Nephron (organoid): Measurements from ENCODE around the gene GJA10.

ENCODE experiments used
- H3K27ac Mint-ChIP-seq, 3 experiments: 2 replicates each; pipeline ENCODE4 v1.8.0; 2020; ENCODE audit warnings: mixed read lengths in 3 of 3, mild to moderate bottlenecking in 2 of 3, moderate library complexity in 1 of 3
- H3K27me3 Mint-ChIP-seq: 2 replicates; pipeline ENCODE4 v1.8.0; 2021; ENCODE audit warnings: low read depth, mild to moderate bottlenecking, moderate library complexity, mixed read lengths
- H3K36me3 Mint-ChIP-seq: 2 replicates; pipeline ENCODE4 v1.8.0; 2020; ENCODE audit warnings: low read depth, mixed read lengths
- H3K4me1 Mint-ChIP-seq: 2 replicates; pipeline ENCODE4 v1.8.0; 2020; ENCODE audit warnings: mixed read lengths
- H3K4me3 Mint-ChIP-seq, 3 experiments: 2 replicates each; pipeline ENCODE4 v1.8.0; 2020; ENCODE audit warnings: mild to moderate bottlenecking in 3 of 3, mixed read lengths in 3 of 3, moderate library complexity in 2 of 3
- H3K9me3 Mint-ChIP-seq: 2 replicates; pipeline ENCODE4 v1.8.0; 2020; ENCODE audit warnings: mixed read lengths
- TF ChIP-seq, protein P1 (sequence below), 3 experiments: fragments of 200-600 bp; sonication (generic); IDR thresholded peaks; one replicate each; pipeline ENCODE4 v1.5.0; 2021; ENCODE audit warnings: antibody characterized with exemption in 3 of 3; ENCODE audit not compliant: unreplicated experiment in 3 of 3

GJA10 gene

DNA sequence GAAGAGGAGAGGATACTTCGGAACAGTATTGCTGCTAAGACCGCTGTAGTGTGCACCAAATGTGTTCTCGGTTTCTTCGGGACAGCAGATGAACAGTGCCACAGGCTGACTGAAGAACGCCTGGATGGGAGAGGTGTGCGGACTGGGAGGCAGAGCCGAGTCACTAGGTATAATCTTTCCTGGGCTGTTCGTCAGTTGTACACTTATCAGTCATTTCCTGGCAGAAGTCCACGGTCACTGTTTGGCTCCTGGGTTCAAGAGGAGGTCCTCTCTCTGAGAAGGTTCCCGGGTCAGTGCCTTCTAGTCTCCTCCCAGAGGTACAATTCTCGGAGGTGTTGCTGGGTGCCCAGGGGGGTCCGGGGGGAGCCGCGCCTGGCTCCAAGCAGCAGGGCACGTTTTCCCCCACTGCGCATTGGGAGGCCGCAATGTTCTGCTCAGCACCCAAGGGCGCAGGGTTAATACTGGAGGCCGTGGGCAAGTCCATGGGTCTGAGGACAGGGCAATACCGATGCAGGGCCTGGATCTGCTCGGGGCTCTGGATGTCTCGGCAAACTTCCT is 38.1 kb downstream of the GJA10 start:
- Mint-ChIP-seq H3K4me1 (peaks cover 6% of the 10 kb centered on the region), H3K36me3 (peaks cover 38% of the 10 kb centered on the region), H3K9me3 (no peaks in the 10 kb centered on the region), H3K27me3 (peaks cover 6% of the 10 kb centered on the region), H3K4me3 (no peak overlapping the region), H3K27ac (no peak overlapping the region)
- TF ChIP-seq, protein P1, sequence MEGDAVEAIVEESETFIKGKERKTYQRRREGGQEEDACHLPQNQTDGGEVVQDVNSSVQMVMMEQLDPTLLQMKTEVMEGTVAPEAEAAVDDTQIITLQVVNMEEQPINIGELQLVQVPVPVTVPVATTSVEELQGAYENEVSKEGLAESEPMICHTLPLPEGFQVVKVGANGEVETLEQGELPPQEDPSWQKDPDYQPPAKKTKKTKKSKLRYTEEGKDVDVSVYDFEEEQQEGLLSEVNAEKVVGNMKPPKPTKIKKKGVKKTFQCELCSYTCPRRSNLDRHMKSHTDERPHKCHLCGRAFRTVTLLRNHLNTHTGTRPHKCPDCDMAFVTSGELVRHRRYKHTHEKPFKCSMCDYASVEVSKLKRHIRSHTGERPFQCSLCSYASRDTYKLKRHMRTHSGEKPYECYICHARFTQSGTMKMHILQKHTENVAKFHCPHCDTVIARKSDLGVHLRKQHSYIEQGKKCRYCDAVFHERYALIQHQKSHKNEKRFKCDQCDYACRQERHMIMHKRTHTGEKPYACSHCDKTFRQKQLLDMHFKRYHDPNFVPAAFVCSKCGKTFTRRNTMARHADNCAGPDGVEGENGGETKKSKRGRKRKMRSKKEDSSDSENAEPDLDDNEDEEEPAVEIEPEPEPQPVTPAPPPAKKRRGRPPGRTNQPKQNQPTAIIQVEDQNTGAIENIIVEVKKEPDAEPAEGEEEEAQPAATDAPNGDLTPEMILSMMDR (IDR thresholded peaks at IDR 0.05; ENCODE audit: unreplicated experiment in 3 of 3) = no peak

GRCh38 chr6:89934685-89935366 is 40.6 kb downstream of the GJA10 start:
- no peak overlapping the region for H3K4me3 Mint-ChIP-seq
- peaks cover 6% of the 10 kb centered on the region for H3K27me3 Mint-ChIP-seq
- TF ChIP-seq, protein P1 (IDR thresholded peaks at IDR 0.05; ENCODE audit: unreplicated experiment in 3 of 3) = no peak

DNA sequence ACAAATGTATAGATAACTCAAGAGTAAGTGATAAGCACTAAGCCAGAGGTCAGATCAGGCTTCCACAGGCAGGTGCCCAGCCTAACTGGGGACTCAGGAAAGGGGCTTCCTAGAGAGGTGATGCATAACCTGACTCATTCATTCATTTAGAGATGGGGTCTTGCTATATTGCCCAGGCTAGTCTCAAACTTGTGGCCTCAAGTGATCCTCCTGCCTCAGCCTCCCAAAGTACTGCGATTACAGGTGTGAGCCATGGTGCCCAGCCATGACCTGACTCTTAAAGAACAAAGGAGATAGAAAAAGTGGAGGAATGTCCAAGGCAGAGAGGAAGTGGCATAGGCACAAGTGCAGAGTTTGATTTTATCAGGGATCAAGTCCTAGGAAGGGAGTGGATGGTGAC is 41.9 kb downstream of the GJA10 start:
- Mint-ChIP-seq H3K27ac (no peak overlapping the region), H3K27me3 (peaks cover 6% of the 10 kb centered on the region), H3K4me1 (peaks cover 9% of the 10 kb centered on the region), H3K9me3 (no peaks in the 10 kb centered on the region), H3K4me3 (no peak overlapping the region), H3K36me3 (peaks cover 32% of the 10 kb centered on the region)
- TF ChIP-seq, protein P1 (IDR thresholded peaks at IDR 0.05; ENCODE audit: unreplicated experiment in 3 of 3) = no peak

More at GRCh38 chr6:89934685-89935366, 40.6 kb downstream of the GJA10 start:
- Mint-ChIP-seq H3K36me3 (peaks cover 35% of the 10 kb centered on the region), H3K9me3 (no peaks in the 10 kb centered on the region), H3K4me1 (no peaks in the 10 kb centered on the region), H3K27ac (no peak overlapping the region)

DNA sequence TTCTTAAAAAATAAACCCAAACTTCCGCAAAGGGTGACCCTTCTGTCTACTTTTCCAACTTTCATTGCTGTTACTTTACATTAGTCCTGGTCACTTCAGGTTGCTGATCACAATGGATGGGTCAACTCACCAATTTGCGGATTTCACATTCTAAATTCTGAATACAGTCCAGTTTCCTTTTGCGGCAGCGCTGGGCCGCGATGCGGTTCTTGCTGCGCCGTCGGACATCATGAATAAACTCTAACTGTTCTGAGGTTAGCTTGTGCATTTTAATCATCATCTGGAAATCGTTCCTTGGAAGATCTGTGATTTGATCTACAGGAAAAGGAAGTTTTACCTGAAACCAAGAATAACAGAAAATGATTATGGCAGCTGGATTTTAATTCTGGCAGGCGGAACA is 43.7 kb downstream of the GJA10 start:
- peaks cover 6% of the 10 kb centered on the region for H3K27me3 Mint-ChIP-seq

GRCh38 chr6:89939144-89939543 is 44.9 kb downstream of the GJA10 start:
- Mint-ChIP-seq H3K4me3 (no peak overlapping the region), H3K4me1 (peaks cover 30% of the 10 kb centered on the region), H3K27ac (no peak overlapping the region), H3K9me3 (no peaks in the 10 kb centered on the region), H3K36me3 (peaks cover 13% of the 10 kb centered on the region), H3K27me3 (peaks cover 3% of the 10 kb centered on the region)
- TF ChIP-seq, protein P1 (IDR thresholded peaks at IDR 0.05; ENCODE audit: unreplicated experiment in 3 of 3) = no peak

More for the DNA sequence above, 43.7 kb downstream of the GJA10 start:
- TF ChIP-seq, protein P1 (IDR thresholded peaks at IDR 0.05; ENCODE audit: unreplicated experiment in 3 of 3) = no peak
- H3K27ac Mint-ChIP-seq = no peak overlapping the region
- H3K36me3 Mint-ChIP-seq = peaks cover 19% of the 10 kb centered on the region
- H3K9me3 Mint-ChIP-seq = no peaks in the 10 kb centered on the region
- no peak overlapping the region for H3K4me3 Mint-ChIP-seq
- H3K4me1 Mint-ChIP-seq = peaks cover 19% of the 10 kb centered on the region
